ENCODE data around the gene RIPOR3.

Gene RIPOR3

GRCh38 chr20:50720582-50720981 is 29.2 kb upstream of the RIPOR3 start:
- H3K4me3 ChIP-seq (ENCODE audit: low read depth, low read length) = no peak overlapping the region

GRCh38 chr20:50720026-50720425 is 28.7 kb upstream of the RIPOR3 start:
- Histone ChIP-seq H3K4me3 (ENCODE audit: low read depth, low read length) (no peak overlapping the region), H3K9me3 (no peaks in the 10 kb centered on the region), H3K36me3 (no peaks in the 10 kb centered on the region), H3K27me3 (no peaks in the 10 kb centered on the region), H3K4me1 (peaks cover 7% of the 10 kb centered on the region)
- DNase-seq = no peak
- no peak for TF ChIP-seq CTCF (IDR thresholded peaks at IDR 0.05; ENCODE audit: low read depth, low read length)

More at GRCh38 chr20:50720582-50720981, 29.2 kb upstream of the RIPOR3 start:
- no peaks in the 10 kb centered on the region for H3K9me3 ChIP-seq
- H3K36me3 ChIP-seq = no peaks in the 10 kb centered on the region
- no peaks in the 10 kb centered on the region for H3K27me3 ChIP-seq
- no peak for DNase-seq
- no peak for TF ChIP-seq CTCF (IDR thresholded peaks at IDR 0.05; ENCODE audit: low read depth, low read length)
- peaks cover 8% of the 10 kb centered on the region for H3K4me1 ChIP-seq

- no peak for DNase-seq
- Histone ChIP-seq H3K27me3 (no peaks in the 10 kb centered on the region), H3K4me3 (ENCODE audit: low read depth, low read length) (no peak overlapping the region), H3K36me3 (no peaks in the 10 kb centered on the region), H3K4me1 (no peaks in the 10 kb centered on the region; the same call in 1 of the 2 replicates), H3K9me3 (no peaks in the 10 kb centered on the region)
- no peak for TF ChIP-seq CTCF (IDR thresholded peaks at IDR 0.05; ENCODE audit: low read depth, low read length)
These were observed 28.0 kb upstream of the RIPOR3 start for GRCh38 chr20:50719328-50719727.

GRCh38 chr20:50717974-50718761 is 26.8 kb upstream of the RIPOR3 start:
- Histone ChIP-seq H3K9me3 (no peaks in the 10 kb centered on the region), H3K36me3 (no peaks in the 10 kb centered on the region), H3K4me1 (no peaks in the 10 kb centered on the region), H3K4me3 (ENCODE audit: low read depth, low read length) (no peak overlapping the region), H3K27me3 (no peaks in the 10 kb centered on the region)
- no peak for DNase-seq
- TF ChIP-seq CTCF (IDR thresholded peaks at IDR 0.05; ENCODE audit: low read depth, low read length) = no peak

GRCh38 chr20:50717312-50717711 is 26.0 kb upstream of the RIPOR3 start:
- DNase-seq = no peak
- Histone ChIP-seq H3K9me3 (no peaks in the 10 kb centered on the region), H3K4me3 (ENCODE audit: low read depth, low read length) (no peak overlapping the region), H3K36me3 (no peaks in the 10 kb centered on the region), H3K4me1 (no peaks in the 10 kb centered on the region), H3K27me3 (no peaks in the 10 kb centered on the region)
- no peak for TF ChIP-seq CTCF (IDR thresholded peaks at IDR 0.05; ENCODE audit: low read depth, low read length)

GRCh38 chr20:50716518-50716917 is 25.2 kb upstream of the RIPOR3 start:
- H3K4me1 ChIP-seq = no peaks in the 10 kb centered on the region
- no peaks in the 10 kb centered on the region for H3K9me3 ChIP-seq
- no peak for TF ChIP-seq CTCF (IDR thresholded peaks at IDR 0.05; ENCODE audit: low read depth, low read length)
- no peaks in the 10 kb centered on the region for H3K27me3 ChIP-seq
- DNase-seq = no peak
- no peaks in the 10 kb centered on the region for H3K36me3 ChIP-seq
- no peak overlapping the region for H3K4me3 ChIP-seq (ENCODE audit: low read depth, low read length)

All from BE2C (cell line).